DMS 273 (cell line): ENCODE data around the gene SNAP25.
A peak's percentile ranks its signal among the peaks of the same experiment; 100 is the strongest.

Source experiments
- DNase-seq: peaks from one replicate; lab custom pipeline; 2025; ENCODE audit not compliant: unreplicated experiment; lab: John Stamatoyannopoulos, UW

SNAP25 gene

GRCh38 chr20:10218536-10219451 lies at the start of gene SNAP25:
SNAP25 (plus strand) TSS chr20:10218830; CDS start chr20:10275492, 56,662 bp downstream.
- DNase-seq, result peak; percentile 96

DNA sequence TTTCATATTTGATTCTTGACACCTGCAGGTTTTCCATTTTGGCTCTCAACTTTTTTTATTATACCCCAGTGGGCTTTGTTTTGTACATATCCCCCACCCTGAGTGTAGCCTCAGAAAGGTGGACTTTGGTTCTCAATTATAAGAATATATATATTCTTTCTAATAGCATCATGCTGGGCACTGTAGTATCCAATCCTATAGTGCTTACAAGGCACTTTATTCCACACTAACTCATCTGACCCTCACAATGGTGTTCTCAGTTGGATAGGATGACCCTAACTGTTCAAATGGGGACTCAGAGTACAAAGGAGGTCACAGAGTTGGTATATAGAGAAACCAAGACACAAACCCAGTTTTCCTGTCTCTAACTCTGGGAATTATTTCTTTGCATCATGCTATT lies 48.9 kb upstream of the SNAP25 start:
- DNase-seq, result no peak

GRCh38 chr20:10170261-10170660 lies 48.4 kb upstream of the SNAP25 start:
- DNase-seq, result peak; percentile 23

GRCh38 chr20:10171864-10172751 lies 46.5 kb upstream of the SNAP25 start:
- peak; percentile 85 for DNase-seq

- peak; percentile 45 for DNase-seq
Measured at GRCh38 chr20:10172998-10173655, 45.5 kb upstream of the SNAP25 start.

- no peak for DNase-seq
Measured at GRCh38 chr20:10174400-10174799, 44.2 kb upstream of the SNAP25 start.

- peak; percentile 89 for DNase-seq
Measured at GRCh38 chr20:10177326-10177725, 41.3 kb upstream of the SNAP25 start.

DNA sequence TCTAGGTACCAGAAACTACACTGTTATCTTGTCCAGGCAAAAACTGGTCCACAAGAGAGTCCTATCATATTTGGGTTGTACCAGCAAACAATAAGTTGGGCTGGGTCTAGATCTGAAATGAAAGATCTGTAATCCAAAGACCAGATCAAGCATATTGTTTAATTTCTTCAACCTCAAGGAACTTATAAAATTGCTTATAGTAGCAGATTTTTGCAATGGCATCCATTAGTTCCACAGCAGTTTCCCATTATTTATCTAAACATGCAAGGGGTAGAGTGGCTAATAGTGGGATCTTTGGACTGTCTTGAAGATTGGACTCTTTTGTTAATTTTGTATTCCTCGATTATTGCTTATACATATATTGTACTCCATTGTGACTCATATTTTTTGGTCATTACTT lies 40.5 kb upstream of the SNAP25 start:
- DNase-seq, result no peak

DNA sequence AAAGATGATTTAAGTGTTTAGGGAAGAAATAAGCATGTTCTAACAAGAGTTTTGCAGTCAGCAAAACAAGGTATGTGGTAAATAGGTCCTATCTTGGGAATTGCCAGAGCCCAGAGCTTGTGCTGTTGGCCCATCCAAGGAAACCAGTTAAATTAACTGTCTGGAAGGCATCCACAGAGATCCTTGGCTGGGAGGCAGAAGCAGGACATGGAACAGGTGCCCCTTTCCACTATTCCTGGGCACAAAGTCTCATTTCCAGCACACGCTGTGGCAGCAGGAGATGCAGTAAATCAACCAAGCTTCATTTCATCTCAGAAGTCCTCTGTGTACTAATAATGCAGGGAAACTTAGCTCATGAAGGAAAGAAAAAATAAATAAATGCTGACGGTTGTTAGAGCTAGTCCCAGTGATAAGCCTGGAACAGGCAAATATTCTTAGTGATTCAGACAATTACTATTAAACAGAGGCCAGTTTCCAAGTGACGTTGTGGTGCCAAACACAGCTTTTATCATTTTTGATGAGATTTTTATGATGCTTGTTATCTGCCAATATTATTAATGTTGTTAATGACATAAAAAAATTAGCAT lies 39.8 kb upstream of the SNAP25 start:
- DNase-seq, result peak; percentile 11

DNA sequence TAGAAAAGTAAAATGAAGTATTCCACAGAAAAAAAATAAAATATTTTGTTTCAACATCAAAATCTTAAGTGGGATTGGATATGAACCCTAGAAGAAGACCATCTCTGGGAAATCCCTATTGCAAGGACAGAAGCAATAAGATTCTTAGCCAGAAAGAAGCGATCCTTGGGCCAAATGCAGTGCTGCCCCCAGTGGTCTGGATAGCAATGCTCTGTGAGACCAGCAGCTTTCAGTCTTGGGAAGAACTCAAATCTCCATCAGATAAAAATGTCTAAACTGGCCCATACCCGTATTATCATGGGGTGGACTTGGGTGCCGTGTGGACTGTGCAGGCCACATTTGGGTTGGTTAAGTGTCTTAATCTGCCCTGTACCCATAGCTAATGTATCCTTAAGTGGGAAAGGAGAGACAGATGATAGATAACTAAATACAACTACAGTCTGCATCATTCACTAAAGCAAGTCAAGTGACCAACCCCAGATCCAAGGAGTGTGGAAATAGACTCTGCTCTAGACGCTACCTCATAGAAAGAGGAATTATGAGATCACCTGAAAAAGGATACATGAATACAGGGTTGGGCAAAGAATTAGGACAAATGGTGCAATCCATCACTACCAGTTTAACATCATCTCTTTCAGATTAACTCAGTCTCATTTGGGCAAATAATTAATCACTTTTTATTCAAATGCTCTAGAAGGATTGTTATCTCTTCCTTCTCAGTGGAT lies 38.9 kb upstream of the SNAP25 start:
- DNase-seq, result peak; percentile 61

GRCh38 chr20:10180651-10181235 lies 37.9 kb upstream of the SNAP25 start:
- DNase-seq, result no peak

DNA sequence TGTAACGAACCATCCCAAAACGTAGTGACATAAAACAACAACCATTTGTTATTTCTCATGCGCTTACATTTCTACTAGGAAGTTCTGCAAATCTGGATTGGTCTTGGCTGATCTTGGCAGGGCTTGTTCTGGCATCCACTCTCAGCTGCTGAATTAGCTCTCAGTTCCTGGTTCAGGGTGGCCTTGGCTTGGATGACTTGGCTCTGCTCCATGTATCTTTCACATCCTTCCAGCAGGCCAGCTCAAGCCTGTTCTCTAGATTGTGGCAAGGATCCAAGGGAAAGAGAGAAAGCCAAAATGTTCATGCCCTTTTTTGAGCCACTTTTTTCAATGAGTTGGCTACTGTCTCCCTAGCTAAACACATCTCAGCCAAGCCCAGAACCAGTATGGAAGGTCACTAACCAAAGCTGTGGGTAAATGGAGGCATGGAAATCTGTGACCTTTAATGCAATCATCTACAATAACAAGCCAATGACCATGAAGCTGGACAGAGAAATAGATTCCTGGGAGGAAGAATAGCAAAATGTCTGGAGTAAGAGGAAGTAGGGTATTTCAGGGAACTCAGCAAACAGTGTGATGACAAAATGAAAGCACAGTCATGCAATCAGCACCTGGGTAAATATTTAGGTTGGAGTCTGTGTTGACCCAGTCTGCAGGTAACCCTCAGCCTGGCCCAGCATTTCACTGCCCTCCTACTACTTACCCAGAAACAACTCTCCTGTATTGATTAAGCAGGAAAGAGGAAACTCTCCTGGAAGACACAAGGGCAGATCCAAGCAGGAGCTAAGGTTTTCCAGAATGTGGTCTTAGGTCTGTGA lies 32.7 kb upstream of the SNAP25 start:
- peak; percentile 72 for DNase-seq

GRCh38 chr20:10190456-10190855 lies 28.2 kb upstream of the SNAP25 start:
- no peak for DNase-seq

- DNase-seq, result no peak
Measured at GRCh38 chr20:10192171-10192570, 26.5 kb upstream of the SNAP25 start.

DNA sequence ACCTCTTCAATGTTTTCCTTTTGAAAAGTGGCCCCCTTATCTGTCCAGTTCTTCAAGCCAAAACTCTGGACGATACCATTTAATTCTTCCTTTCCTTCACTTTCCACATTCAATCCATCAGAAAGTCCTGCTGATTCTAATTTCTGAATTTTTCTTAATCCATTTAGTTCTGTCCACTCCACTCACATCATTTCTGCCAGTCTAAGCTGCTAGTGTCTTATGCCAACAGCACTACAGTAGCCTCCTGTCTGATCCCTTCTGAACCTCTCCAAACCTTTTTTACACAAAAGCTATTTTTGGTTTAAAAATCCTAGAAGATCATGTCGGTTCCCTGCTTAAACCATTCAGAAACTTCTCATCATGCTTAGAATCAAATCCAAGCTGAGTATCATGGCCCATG lies 24.5 kb upstream of the SNAP25 start:
- no peak for DNase-seq

DNA sequence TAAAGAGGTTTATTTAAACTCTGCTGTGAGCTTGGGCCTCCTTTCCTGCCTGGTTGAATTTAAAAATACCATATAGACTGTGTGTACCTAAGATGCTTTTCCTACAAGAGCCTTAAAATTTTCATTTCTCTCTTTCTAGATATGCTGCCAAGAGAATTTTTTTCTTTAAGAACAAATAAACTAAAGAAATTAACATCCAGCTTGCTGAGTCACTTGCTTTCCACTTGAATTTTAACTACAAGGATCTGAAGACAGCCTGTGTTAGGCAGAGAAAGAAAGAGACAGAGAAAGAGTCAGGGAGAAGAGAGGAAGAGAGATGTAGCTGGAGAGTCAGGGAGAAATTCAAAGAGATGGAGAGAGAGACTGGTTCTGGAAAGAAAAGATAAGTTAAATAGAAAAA lies 18.3 kb upstream of the SNAP25 start:
- no peak for DNase-seq

DNA sequence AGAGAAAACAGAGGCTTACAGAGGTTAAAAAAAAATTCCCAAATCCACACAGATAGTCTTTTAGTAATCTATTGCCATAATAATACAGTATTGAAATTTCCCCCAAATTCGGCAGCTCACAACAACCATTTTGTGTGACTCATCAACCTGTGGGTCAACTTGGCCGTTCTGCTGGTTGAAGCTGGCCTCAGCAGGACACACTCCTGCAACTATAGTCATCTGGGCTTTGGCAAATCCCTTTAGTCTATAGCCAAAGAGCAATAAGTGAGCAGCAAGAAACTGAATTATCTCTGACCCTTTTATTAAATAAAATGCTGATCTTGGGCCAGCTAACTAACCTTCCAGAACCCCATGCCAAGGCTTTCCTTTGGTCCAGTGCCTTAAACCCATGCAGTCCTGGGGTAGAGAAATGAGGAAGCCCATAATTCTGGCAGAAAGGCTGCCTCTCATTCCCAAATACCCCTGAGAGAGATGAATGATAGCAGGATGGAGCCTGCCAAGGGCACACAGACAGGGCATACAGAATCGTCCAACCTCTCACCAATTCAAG lies 17.2 kb upstream of the SNAP25 start:
- DNase-seq, result no peak

DNA sequence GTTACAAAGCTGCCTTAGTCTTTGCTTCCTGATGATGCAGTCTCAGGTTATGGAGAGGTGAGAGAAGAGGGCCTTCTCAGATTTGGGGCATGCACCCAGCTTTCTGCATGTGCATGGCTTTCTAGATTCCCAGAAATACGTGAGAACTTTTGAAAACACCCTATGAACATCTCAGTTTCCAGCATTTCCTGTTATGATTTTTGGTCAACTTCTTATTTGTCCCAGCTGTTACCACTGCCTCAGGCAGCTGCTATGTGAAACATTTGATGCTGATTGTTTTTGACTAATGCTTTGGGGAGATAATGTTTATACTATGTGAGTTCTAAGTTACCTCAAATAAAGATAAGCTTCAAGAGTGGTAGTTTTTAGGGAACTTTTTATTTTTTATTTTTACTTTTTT lies 9.5 kb upstream of the SNAP25 start:
- DNase-seq, result no peak

- no peak for DNase-seq
Measured at GRCh38 chr20:10213526-10213925, 5.1 kb upstream of the SNAP25 start.
